HG03060 (cell line): ENCODE measurements around the gene FICD.

Source experiments
- ATAC-seq: cut with Tn5 transposase; IDR thresholded peaks from one replicate; pipeline ENCODE4 v1.9.1; 2021; ENCODE audit warnings: low read depth, moderate number of reproducible peaks; ENCODE audit not compliant: unreplicated experiment

The FICD gene

GRCh38 chr12:108564724-108565123 is 49.6 kb downstream of the FICD start:
- no peak for ATAC-seq

DNA sequence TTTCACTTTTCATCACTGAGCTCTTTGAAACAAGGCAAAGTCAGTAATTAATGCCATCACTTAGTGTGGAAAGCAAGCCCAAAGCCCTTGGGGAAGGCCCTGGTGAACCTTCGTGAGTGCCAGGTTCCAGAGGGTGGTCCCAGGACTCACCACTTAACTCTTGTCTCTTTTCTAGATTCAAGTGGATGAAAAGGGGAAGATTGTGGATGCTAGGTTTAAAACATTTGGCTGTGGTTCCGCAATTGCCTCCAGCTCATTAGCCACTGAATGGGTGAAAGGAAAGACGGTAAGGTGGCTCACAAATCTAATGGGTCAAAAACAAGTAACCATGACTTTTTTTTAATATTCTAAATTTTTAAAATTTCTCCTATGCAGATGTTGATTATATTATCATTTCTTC is 50.1 kb downstream of the FICD start:
- no peak for ATAC-seq

GRCh38 chr12:108565976-108566375 is 50.9 kb downstream of the FICD start:
- ATAC-seq, result no peak

DNA sequence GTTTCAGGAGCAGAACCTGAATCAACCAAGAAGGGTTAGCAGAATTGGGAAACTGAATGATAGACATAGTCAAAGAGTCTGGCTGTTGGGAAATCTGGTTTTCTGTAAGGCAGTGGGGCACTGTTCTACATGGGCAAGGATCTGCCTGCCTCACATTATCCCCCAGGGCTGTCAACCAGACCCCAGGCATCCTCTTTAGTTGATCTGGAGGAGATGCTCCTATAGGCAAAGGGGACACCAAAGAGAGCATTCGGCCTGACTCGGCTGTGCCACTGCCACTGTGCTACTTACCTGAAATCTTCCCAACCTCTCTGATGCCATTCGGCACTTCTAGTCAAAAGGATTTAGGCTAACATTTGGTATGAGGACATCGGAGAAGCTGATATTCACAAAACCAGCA is 51.4 kb downstream of the FICD start:
- no peak for ATAC-seq

- no peak for ATAC-seq
These were observed 52.6 kb downstream of the FICD start for GRCh38 chr12:108567406-108568337.

DNA sequence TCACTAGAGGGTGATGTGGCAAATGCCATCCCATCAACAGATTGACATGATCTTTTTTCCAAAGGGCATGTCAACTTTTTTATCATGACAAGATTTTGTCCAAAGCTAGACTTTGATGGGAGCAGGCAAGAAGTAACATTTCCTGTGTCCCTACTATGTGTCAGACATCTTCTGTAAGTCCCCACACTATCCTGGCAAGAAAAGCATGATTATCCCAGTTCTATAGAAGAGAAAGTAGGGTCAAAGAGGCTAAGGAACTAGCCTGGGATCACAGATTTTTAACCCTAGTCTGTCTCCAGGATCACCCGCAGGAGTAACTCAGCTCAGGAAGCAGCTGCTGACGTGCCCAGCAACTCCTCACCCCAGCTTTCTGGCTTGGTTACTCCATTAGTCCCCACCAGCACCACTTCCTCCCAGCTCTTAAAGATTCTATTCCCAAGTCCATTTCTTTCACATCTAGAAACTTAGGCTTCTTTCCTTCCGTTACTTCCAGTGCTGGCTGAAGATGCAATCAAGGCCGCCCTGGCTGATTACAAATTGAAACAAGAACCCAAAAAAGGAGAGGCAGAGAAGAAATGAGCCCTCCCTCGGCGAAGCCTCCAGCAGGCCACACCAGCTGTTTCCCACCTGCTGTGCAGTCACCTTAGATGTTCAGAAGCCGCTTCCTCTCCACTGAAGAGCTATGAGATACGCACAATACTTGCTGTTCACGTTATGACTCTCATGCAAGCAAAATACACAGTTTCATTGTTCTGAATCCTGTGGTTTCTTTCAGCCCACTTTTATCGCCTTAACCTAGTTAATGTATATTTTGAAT is 53.5 kb downstream of the FICD start:
- ATAC-seq, result peak; percentile 52
